Measurements from ENCODE around the gene TRIP4. TPM values are rescaled to one million over a fixed set of nuclear protein-coding genes. Genes with fewer than 3 reads are reported as not detected.

Gene TRIP4
- total and polyA plus RNA-seq, 9 of the 15 experiments (the other 6 are each of a cell fraction or from before 2014, with no cell fraction given): 7.6 to 23.3 (median 16.7) TPM

GRCh38 chr15:64460206-64460723 is 72.6 kb downstream of the TRIP4 start, which contains the start of gene ZNF609 (continued):
- TF ChIP-seq ZBTB11 (CRISPR knock-in tag; IDR thresholded peaks at IDR 0.05): peak in 1 of 3 experiments; percentile 79; a peak in 3 of 6 replicates
- TF ChIP-seq KDM5B (IDR thresholded peaks at IDR 0.05; ENCODE audit: insufficient replicate concordance, low read depth, low read length): peak; percentile 58
- peak; percentile 41; the same call in 1 of the 2 replicates for TF ChIP-seq ELF2 (CRISPR knock-in tag; IDR thresholded peaks at IDR 0.05)
- TF ChIP-seq ZBTB7A (IDR thresholded peaks at IDR 0.05; ENCODE audit: borderline replicate concordance, control insufficient read depth, low read depth, low read length): peak; percentile 69
- no peak for TF ChIP-seq MAFF (IDR thresholded peaks at IDR 0.05; ENCODE audit: low read length)
- TF ChIP-seq, protein P1, sequence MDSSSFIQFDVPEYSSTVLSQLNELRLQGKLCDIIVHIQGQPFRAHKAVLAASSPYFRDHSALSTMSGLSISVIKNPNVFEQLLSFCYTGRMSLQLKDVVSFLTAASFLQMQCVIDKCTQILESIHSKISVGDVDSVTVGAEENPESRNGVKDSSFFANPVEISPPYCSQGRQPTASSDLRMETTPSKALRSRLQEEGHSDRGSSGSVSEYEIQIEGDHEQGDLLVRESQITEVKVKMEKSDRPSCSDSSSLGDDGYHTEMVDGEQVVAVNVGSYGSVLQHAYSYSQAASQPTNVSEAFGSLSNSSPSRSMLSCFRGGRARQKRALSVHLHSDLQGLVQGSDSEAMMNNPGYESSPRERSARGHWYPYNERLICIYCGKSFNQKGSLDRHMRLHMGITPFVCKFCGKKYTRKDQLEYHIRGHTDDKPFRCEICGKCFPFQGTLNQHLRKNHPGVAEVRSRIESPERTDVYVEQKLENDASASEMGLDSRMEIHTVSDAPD (CRISPR knock-in tag; IDR thresholded peaks at IDR 0.05): no peak
- TF ChIP-seq ZNF707 (CRISPR knock-in tag; conservative IDR thresholded peaks at IDR 0.05): no peak
- peak; percentile 89 for TF ChIP-seq ATF7 (IDR thresholded peaks at IDR 0.05)
- TF ChIP-seq, protein P2, sequence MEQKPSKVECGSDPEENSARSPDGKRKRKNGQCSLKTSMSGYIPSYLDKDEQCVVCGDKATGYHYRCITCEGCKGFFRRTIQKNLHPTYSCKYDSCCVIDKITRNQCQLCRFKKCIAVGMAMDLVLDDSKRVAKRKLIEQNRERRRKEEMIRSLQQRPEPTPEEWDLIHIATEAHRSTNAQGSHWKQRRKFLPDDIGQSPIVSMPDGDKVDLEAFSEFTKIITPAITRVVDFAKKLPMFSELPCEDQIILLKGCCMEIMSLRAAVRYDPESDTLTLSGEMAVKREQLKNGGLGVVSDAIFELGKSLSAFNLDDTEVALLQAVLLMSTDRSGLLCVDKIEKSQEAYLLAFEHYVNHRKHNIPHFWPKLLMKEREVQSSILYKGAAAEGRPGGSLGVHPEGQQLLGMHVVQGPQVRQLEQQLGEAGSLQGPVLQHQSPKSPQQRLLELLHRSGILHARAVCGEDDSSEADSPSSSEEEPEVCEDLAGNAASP (IDR thresholded peaks at IDR 0.05): no peak
- TF ChIP-seq ADNP (tag; IDR thresholded peaks at IDR 0.05): no peak
- TF ChIP-seq, protein P3, sequence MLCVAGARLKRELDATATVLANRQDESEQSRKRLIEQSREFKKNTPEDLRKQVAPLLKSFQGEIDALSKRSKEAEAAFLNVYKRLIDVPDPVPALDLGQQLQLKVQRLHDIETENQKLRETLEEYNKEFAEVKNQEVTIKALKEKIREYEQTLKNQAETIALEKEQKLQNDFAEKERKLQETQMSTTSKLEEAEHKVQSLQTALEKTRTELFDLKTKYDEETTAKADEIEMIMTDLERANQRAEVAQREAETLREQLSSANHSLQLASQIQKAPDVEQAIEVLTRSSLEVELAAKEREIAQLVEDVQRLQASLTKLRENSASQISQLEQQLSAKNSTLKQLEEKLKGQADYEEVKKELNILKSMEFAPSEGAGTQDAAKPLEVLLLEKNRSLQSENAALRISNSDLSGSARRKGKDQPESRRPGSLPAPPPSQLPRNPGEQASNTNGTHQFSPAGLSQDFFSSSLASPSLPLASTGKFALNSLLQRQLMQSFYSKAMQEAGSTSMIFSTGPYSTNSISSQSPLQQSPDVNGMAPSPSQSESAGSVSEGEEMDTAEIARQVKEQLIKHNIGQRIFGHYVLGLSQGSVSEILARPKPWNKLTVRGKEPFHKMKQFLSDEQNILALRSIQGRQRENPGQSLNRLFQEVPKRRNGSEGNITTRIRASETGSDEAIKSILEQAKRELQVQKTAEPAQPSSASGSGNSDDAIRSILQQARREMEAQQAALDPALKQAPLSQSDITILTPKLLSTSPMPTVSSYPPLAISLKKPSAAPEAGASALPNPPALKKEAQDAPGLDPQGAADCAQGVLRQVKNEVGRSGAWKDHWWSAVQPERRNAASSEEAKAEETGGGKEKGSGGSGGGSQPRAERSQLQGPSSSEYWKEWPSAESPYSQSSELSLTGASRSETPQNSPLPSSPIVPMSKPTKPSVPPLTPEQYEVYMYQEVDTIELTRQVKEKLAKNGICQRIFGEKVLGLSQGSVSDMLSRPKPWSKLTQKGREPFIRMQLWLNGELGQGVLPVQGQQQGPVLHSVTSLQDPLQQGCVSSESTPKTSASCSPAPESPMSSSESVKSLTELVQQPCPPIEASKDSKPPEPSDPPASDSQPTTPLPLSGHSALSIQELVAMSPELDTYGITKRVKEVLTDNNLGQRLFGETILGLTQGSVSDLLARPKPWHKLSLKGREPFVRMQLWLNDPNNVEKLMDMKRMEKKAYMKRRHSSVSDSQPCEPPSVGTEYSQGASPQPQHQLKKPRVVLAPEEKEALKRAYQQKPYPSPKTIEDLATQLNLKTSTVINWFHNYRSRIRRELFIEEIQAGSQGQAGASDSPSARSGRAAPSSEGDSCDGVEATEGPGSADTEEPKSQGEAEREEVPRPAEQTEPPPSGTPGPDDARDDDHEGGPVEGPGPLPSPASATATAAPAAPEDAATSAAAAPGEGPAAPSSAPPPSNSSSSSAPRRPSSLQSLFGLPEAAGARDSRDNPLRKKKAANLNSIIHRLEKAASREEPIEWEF (CRISPR knock-in tag; IDR thresholded peaks at IDR 0.05): no peak
- TF ChIP-seq HNRNPL (IDR thresholded peaks at IDR 0.05; ENCODE audit: low read depth, low read length): no peak
- TF ChIP-seq CBX5 (IDR thresholded peaks at IDR 0.05; ENCODE audit: borderline replicate concordance, low read depth): 0 out of 2 replicates have a peak, but pooled peaks have one; percentile 60
- no peak for TF ChIP-seq CBX2 (IDR thresholded peaks at IDR 0.05; ENCODE audit: insufficient read depth, low read length, poor library complexity, severe bottlenecking)
- no peak for TF ChIP-seq ZNF184 (CRISPR knock-in tag; IDR thresholded peaks at IDR 0.05)
- TF ChIP-seq GATA2 (CRISPR knock-in tag; IDR thresholded peaks at IDR 0.05): no peak

Measured in K562 (cell line).